A673 (cell line): ENCODE measurements around the gene CES3. TPM values are rescaled to one million over a fixed set of nuclear protein-coding genes. Genes with fewer than 3 reads are reported as not detected.

Experiments used
- Bru-seq: library from RNA; stranded (reverse); fragments of 400-500 nt; gene quantifications from one replicate; lab custom pipeline; 2021; lab: Mats Ljungman, UMichigan
- BruChase-seq, 2 experiments: library from RNA; stranded (reverse); fragments of 400-500 nt; gene quantifications; one replicate each; lab custom pipeline; 2021; lab: Mats Ljungman, UMichigan
- BruUV-seq: library from RNA; stranded (reverse); fragments of 400-500 nt; replicated peaks from 2 replicates; lab custom pipeline; 2021; lab: Mats Ljungman, UMichigan
- CTCF ChIA-PET: fragments of 300-600 bp; sonication (Branson Sonifier 250); formaldehyde crosslinking; loops from one replicate; lab custom pipeline; 2022; ENCODE audit warnings: antibody characterized with exemption; lab: Charles Lee
- POLR2A ChIA-PET: fragments of 300-600 bp; sonication (Branson Sonifier 250); formaldehyde crosslinking; loops from one replicate; lab custom pipeline; 2022; ENCODE audit warnings: antibody characterized with exemption; ENCODE audit not compliant: low non-redundant PET; lab: Charles Lee
- DNase-seq: peaks from one replicate; pipeline ENCODE4 v3.0.0-alpha.2; 2015; ENCODE audit warnings: low spot score
- H3K27ac ChIP-seq: fragments of 200-600 bp; sonication (generic); 2 replicates; pipeline ENCODE4 v1.5.1; 2016; ENCODE audit warnings: mixed run types, low read depth, mild to moderate bottlenecking, mixed read lengths, antibody characterized with exemption, low read length; ENCODE audit not compliant: poor library complexity, severe bottlenecking
- H3K27me3 ChIP-seq: fragments of 200-600 bp; sonication (generic); replicated peaks from 2 replicates; pipeline ENCODE4 v1.6.1; 2017; ENCODE audit warnings: mixed run types, low read depth, mild to moderate bottlenecking, mixed read lengths, antibody characterized with exemption, low read length; ENCODE audit not compliant: insufficient read depth, poor library complexity
- H3K36me3 ChIP-seq: fragments of 200-600 bp; sonication (generic); 2 replicates; pipeline ENCODE4 v1.6.1; 2016; ENCODE audit warnings: mixed run types, mild to moderate bottlenecking, mixed read lengths, antibody characterized with exemption, low read length; ENCODE audit not compliant: insufficient read depth, poor library complexity, severe bottlenecking
- H3K4me1 ChIP-seq: fragments of 200-600 bp; sonication (generic); 2 replicates; pipeline ENCODE4 v1.6.1; 2017; ENCODE audit warnings: mixed run types, mild to moderate bottlenecking, mixed read lengths, antibody characterized with exemption, low read length; ENCODE audit not compliant: insufficient read depth, poor library complexity, severe bottlenecking
- H3K4me3 ChIP-seq: fragments of 200-600 bp; sonication (generic); 2 replicates; pipeline ENCODE4 v1.5.1; 2016; ENCODE audit warnings: low read depth, mixed run types, mild to moderate bottlenecking, mixed read lengths, low read length; ENCODE audit not compliant: poor library complexity, severe bottlenecking
- H3K9me3 ChIP-seq: fragments of 200-600 bp; sonication (generic); 2 replicates; pipeline ENCODE4 v1.6.1; 2016; ENCODE audit warnings: mixed run types, low read depth, mild to moderate bottlenecking, mixed read lengths, antibody characterized with exemption, low read length; ENCODE audit not compliant: poor library complexity, severe bottlenecking
- CTCF ChIP-seq: fragments of 300-800, 200-600 bp; sonication (generic); conservative IDR thresholded peaks from 2 replicates; pipeline ENCODE4 v1.5.1; 2017; ENCODE audit warnings: low read depth, mild to moderate bottlenecking, antibody characterized with exemption, low read length, moderate library complexity, mixed read lengths
- EZH2 ChIP-seq: fragments of 200-600 bp; sonication (generic); IDR thresholded peaks from 2 replicates; pipeline ENCODE4 v1.6.1; 2017; ENCODE audit warnings: borderline replicate concordance, low read depth, mild to moderate bottlenecking, mixed read lengths, antibody characterized with exemption, low read length; ENCODE audit not compliant: poor library complexity, severe bottlenecking
- intact Hi-C: fragments of 100-400 bp; cut with micrococcal nuclease; formaldehyde crosslinking; loops from one replicate; pipeline ENCODE4 v1.10.0; 2022; ENCODE audit not compliant: unreplicated experiment
- long read RNA-seq: library from polyadenylated mRNA; stranded (forward); transcript quantifications from one replicate; pipeline ENCODE4 v2.0.0, GENCODE V29; 2022
- total RNA-seq: library from RNA; stranded (reverse); gene quantifications from 2 replicates; pipeline ENCODE4 v1.2.3, GENCODE V29; 2021

The CES3 gene
- total RNA-seq: 3.0 and 3.9 TPM in 2 replicates
- Bru-seq, nascent RNA: percentile 29 among the genes with signal in this experiment
- percentile 35 among the genes with signal in this experiment for BruChase-seq, experiment 1, labeled RNA remaining after a 2-hour chase
- percentile 36 among the genes with signal in this experiment for BruChase-seq, experiment 2, labeled RNA remaining after a 6-hour chase
- long read RNA-seq, partial matches to known transcripts: 1 of 3 reads
- long read RNA-seq, other reads (novel, unspliced or antisense): 2 of 3 reads

GRCh38 chr16:66961065-66961744, at the start of gene CES3:
TSS of gene CES3 (plus strand) at chr16:66961266. CDS start at chr16:66961308, 42 bp downstream.
- intact Hi-C loops: no loop called here

GRCh38 chr16:66911801-66912200, 49.3 kb upstream of the CES3 start:
- POLR2A ChIA-PET: no interaction called here
- no TSS peak for BruUV-seq
- Histone ChIP-seq H3K27ac (no peak overlapping the region), H3K27me3 (no peaks in the 10 kb centered on the region), H3K9me3 (no peaks in the 10 kb centered on the region), H3K4me1 (no peaks in the 10 kb centered on the region), H3K4me3 (no peak overlapping the region), H3K36me3 (no peaks in the 10 kb centered on the region)
- TF ChIP-seq EZH2 (no peak), CTCF (no peak)
- CTCF ChIA-PET: no interaction called here
- intact Hi-C loops: no loop called here
- no peak for DNase-seq

More at GRCh38 chr16:66961065-66961744, at the start of gene CES3:
- Histone ChIP-seq H3K9me3 (no peaks in the 10 kb centered on the region), H3K36me3 (no peaks in the 10 kb centered on the region), H3K27me3 (no peaks in the 10 kb centered on the region), H3K27ac (no peak within 1 kb of the TSS), H3K4me1 (peaks cover 4% of the 10 kb centered on the region), H3K4me3 (peak within 1 kb of the TSS; percentile 30)
- BruUV-seq: no TSS peak
- TF ChIP-seq CTCF (peak; percentile 99), EZH2 (no peak)
- CTCF ChIA-PET: interaction anchor here (1.1 to 2.6 kb wide), 3 partner anchors 9 to 194 kb away, joined by 3 to 10 read pairs (median 3); no protein-coding TSS in a partner anchor
- DNase-seq: peak; percentile 88
- POLR2A ChIA-PET: no interaction called here

- intact Hi-C loops: no loop called here
- no TSS peak for BruUV-seq
- Histone ChIP-seq H3K27me3 (no peaks in the 10 kb centered on the region), H3K27ac (no peak overlapping the region), H3K36me3 (no peaks in the 10 kb centered on the region), H3K9me3 (no peaks in the 10 kb centered on the region), H3K4me1 (no peaks in the 10 kb centered on the region), H3K4me3 (no peak overlapping the region)
- DNase-seq: no peak
- ChIA-PET POLR2A (no interaction called here), CTCF (no interaction called here)
- TF ChIP-seq EZH2: no peak
- TF ChIP-seq CTCF: no peak
Observed at GRCh38 chr16:66913081-66913480, 48.0 kb upstream of the CES3 start.
